GM18502 (cell line): ENCODE data around the gene L3MBTL3.
"Not testable (repeated sequence)": the region's sequence is repeated elsewhere in the genome, so short reads cannot be mapped to it uniquely, and the experiment has no call there.

ENCODE experiments used
- ATAC-seq: cut with Tn5 transposase; IDR thresholded peaks from one replicate; pipeline ENCODE4 v1.9.1; 2021; ENCODE audit warnings: mild to moderate bottlenecking; ENCODE audit not compliant: unreplicated experiment, poor library complexity

The L3MBTL3 gene

DNA sequence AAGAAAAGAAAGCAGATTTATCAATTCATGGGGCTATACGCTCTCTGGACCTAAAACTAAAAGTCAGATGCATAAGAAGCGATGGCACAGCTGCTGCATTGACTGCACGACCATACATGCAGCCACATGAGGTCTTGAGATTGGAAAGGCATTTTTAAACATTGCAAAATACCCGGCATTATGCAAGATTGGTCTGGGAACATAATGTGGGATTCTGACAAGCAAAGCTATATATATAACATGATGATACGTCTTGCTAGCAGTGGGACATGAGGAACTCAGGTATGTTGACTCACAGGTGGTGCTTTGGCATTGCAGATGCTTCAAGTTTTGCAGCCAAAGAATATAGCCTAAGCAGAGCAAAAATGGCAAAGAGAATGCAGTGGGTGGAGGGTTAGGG, 149.3 kb downstream of the L3MBTL3 start:
- no peak for ATAC-seq

DNA sequence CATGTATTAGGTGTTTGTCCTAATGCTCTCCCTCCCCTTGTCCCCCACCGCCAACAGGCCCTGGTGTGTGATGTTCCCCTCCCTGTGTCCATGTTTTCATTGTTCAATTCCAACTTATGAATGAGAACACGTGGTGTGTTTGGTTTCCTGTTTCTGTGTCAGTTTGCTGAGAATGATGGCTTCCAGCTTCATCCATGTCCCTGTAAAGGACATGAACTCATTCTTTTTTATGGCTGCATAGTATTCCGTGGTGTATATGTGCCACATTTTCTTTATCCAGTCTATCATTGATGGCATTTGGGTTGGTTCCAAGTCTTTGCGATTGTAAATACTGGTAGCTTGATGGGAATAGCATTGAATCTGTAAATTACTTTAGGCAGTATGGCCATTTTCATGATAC, 151.8 kb downstream of the L3MBTL3 start:
- ATAC-seq: not testable (repeated sequence)

DNA sequence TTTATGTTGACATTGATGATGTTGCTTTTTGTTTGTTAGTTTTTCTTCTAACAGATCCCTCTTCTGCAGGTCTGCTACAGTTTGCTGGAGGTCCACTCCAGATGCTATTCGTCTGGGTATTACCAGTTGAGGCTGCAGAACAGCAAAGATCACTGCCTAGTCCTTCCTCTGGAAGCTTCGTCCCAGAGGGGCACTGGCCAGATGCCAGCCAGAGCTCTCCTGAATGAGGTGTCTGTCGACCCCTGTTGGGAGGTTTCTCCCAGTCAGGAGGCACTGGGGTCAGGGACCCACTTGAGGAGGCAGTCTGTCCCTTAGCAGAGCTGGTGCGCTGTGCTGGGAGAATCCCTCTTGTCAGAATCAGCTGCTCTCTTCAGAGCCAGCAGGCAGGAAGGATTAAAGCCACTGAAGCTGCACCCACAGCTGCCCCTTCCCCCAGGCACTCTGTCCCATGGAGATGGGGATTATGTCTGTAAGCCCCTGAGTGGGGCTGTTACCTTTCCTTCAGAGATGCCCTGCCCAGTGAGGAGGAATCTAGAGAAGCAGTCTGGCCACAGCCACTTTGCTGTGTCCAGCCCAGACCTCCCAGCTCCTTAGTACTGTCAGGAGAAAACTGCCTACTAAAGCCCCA, 155.1 kb downstream of the L3MBTL3 start:
- not testable (repeated sequence) for ATAC-seq

DNA sequence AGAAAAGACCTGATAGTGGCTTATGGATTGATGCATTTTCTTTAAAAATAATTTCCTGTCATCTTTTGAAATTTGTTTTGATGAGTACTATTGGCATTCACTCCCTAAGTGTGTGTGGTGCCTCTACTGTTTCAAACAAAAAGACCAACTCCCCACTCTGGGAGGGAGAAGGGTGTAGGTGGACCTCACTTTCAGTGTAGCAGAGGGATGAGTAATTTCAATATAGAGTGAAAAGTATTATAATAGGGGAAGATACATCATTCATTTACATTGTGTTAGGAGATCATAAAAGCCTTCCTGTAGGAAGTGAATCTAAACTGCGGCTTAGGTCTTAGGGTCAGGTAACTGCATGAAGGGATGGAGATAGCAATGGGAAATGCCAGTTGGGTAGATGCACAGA, 158.0 kb downstream of the L3MBTL3 start:
- no peak for ATAC-seq

DNA sequence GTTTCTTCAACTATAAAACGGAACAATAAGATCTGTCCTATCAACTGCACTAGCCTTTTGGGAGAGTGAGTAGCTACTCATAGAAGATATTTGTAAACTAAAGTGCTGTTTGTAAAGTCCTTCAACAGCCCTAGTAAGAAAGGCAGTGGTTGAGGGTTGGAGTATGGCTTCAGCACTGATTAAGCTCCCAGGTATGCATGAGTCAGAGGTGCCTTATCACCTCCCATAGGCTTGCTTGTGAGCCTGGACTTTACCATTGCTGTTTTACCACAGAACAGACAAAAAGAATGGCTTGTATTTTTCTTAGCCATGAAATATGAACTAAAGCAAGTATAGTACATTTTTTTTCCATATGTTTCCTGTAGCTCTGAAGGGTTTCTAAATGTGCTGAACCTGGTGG, 160.3 kb downstream of the L3MBTL3 start:
- no peak for ATAC-seq

DNA sequence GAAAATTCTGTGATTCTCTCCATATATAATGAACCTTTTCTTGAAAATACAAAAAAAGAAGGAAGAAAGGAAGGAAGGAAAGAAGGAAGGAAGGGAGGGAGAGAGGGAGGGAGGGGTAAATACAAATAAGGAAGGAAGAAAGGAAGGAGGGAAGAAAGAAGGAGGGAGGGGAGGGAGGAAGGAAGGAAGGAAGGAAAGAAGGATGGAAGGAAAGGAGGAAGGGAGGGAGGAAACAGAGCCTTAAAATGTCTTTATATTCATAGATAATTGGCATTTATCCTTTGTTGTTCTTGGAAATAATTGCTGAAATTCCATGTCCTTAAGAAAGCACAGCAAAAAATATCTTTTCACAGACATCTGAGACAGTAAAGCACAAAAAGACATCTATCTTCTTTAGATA, 164.1 kb downstream of the L3MBTL3 start:
- no peak for ATAC-seq

DNA sequence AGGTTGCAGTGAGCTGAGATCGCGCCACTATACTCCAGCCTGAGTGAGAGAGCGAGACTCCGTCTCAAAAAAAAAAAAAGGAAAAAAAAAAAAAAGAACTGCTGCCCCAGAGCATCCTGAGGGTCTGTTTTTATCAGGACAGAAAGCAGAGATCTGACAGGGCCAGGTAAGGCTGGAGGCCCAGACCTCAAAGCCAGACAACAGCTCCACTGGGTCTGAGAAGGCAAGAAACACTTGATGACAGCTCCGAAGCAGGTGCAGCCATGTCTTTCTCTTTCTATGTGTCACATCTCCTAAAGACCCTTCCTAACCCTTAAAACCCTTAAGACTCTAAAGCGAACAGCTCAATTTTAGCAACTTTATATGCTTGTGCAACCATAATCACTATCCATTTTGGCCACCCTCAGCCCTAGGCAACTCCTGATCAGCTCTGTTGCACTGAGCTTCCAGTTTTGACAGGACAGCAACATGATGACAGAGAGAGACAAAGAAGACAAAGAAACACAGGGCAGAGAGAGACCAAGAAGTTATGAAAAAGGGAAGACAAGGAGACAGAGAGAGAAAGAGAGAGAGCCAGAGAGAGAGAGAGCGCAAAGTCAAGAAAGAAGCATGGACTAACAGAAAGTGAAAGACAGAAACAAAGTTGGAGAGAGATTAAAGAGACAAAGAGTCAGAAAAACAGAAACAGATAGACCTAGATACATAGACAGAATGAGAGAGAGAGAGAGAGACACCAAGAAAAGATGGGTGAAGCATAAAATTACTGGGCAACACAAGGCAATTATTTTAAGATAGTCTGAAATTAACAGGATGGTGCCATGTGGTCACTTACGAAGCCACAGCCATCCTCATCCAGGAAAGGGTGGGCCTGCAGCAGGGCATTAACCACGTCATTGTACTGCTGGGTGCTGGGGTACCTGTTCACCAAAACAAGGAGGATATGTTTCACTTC, 165.2 kb downstream of the L3MBTL3 start:
- ATAC-seq: no peak

DNA sequence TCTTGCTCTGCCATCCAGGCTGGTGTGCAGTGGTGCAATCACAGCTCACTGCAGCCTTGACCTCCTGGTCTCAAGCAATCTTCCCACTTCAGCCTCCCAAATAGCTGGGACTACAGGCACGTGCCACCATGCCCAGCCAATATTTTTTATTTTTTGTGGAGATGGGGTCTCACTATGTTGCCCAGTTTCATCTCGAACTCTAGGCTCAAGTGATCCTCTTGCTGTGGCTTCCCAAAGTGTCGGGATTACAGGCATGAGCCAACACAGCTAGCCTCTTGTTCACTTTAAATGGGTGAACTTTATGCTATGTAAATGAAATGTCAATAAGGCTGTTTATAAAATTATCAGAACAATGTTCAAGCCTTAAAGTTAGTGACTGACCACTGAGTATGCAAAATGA, 167.3 kb downstream of the L3MBTL3 start:
- ATAC-seq: no peak

DNA sequence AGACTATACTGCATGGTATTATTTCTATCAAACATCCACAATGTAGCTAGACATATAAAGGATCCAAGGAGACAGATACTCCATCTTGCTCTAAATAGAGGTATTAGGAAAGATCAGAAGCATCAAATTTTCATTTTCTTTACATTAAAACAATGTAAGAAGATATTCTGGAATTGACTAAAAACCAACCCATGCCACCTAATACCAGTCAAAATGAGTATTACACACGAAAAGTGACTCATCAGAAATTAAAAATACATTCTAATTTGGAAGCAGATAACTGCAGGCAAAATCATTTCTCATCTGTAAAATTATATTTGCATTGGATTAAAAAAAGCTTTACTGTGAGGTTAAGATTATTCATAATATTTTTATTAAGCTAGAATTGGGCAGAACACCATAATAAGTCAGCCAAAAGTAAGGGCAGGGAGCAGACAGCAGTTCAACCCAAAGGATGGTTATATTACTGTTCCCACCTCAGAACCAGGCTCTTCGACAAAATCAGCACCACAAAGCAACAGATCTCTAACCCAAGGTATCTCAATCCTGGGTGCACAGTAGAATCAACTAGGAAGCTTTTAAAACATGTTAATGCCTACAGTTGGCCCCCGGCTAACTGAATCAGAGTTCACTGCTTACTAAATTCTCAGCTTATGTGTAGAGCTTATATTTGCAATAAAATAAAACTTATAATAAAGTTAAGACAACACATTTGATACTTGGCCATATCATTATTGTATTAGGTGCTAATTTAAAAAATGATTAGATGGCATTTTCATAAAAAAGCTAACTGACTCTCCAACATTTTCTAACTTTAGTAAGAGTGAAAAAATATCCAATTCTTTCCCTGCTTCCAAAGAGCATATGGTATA, 169.2 kb downstream of the L3MBTL3 start:
- ATAC-seq: no peak

DNA sequence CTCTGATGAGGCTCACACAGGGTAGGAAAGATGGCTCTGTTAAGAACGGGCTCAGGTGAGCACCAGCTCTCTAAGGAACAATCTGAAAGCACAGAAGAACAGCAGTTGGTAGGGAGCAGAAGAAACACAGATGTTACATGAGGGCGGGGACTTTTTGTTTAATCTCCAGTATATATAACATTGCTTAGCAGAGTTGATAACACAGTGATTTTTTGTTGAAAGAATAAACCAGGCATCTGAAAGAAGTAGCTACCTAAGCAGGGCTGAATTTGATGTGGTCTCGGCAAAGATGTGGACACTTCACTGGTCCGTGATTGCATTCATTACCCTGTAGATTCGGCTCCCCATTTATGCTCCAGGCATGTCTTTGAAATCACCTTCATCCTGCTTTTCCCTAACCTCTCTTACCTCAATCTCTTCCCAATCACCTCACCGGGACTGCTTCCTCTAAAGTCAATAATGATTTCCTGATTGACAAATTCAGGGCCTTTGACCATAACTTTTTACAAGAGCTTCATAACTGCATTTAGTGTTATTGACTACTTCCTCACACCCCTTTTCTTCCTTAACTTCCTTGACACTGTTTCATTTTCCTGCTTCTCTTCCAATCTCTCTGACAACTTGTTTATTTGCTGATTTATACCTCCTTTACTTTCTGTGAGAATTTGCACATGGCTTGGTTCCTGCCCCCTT, 170.0 kb downstream of the L3MBTL3 start:
- ATAC-seq: no peak

DNA sequence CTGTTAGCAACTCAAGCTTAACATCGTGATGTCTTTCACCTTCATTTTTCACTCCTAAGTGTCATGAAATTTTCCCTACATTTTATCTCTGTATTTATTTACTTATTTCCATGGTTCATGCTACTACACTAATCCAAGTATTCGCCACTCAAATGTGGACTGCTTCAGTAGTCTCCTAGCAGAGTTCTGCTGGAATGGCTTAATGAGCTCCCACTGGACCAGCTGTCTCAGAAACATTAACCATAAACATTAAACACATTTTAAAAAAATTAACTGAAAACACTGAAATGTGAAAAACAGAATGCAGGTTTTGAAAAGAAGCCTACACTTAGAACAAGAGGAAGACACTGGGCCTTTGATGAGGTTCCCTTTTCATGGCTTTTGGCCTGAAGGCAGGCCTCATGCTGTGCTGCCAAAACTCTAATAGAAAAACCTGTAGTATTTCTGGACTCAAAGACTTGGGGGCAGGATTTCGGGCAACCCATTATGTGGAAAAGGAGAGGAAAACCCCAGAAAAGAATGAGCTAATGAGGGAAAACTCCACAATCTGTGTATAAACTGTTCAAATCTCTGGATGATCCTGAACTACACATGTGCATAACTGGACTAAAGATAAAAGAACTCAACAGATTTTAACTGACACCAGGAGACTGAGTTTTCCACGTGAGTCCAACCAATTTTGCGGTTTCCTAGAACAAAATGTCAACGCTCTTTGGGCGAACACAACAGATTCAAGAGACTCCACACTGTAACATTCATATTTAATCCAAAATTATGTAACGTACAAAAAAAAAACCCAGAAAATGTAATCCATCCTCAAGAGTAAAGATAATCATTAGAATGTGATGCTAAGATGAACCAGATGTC, 171.4 kb downstream of the L3MBTL3 start:
- no peak for ATAC-seq
